GM23338 (cell line): Measurements from ENCODE around the gene PROSER1.

Source experiments
- POLR2AphosphoS5 ChIP-seq: IDR thresholded peaks from 2 replicates; pipeline ENCODE4 v1.6.1; 2016; ENCODE audit warnings: antibody characterized with exemption, low read depth
- TF ChIP-seq, protein P1 (sequence below), 2 experiments: fragments of 200-600 bp in 1 of 2; sonication (generic) in 1 of 2; conservative IDR thresholded peaks; 2 replicates each; pipeline versions ENCODE4 v1.5.1 to v1.6.1; 2016 to 2017; ENCODE audit warnings: antibody characterized with exemption in 2 of 2, low read depth in 2 of 2, mild to moderate bottlenecking in 2 of 2, moderate library complexity in 1 of 2

GRCh38 chr13:39058040-39058439 is 20.2 kb upstream of the PROSER1 start:
- TF ChIP-seq POLR2AphosphoS5, result no peak
- TF ChIP-seq, protein P1, sequence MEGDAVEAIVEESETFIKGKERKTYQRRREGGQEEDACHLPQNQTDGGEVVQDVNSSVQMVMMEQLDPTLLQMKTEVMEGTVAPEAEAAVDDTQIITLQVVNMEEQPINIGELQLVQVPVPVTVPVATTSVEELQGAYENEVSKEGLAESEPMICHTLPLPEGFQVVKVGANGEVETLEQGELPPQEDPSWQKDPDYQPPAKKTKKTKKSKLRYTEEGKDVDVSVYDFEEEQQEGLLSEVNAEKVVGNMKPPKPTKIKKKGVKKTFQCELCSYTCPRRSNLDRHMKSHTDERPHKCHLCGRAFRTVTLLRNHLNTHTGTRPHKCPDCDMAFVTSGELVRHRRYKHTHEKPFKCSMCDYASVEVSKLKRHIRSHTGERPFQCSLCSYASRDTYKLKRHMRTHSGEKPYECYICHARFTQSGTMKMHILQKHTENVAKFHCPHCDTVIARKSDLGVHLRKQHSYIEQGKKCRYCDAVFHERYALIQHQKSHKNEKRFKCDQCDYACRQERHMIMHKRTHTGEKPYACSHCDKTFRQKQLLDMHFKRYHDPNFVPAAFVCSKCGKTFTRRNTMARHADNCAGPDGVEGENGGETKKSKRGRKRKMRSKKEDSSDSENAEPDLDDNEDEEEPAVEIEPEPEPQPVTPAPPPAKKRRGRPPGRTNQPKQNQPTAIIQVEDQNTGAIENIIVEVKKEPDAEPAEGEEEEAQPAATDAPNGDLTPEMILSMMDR (conservative IDR thresholded peaks at IDR 0.05; ENCODE audit: low read depth in 2 of 2), result no peak
